HG03095 (cell line): ENCODE results near the gene CLCN5.

Source experiments
- ATAC-seq: cut with Tn5 transposase; IDR thresholded peaks from one replicate; pipeline ENCODE4 v1.9.1; 2021; ENCODE audit warnings: moderate library complexity; ENCODE audit not compliant: unreplicated experiment

CLCN5 gene

GRCh38 chrX:49922291-49923241, at the start of gene CLCN5:
Gene CLCN5, plus strand, starts transcription at chrX:49922596. Its CDS starts 2,703 bp downstream, at chrX:49925299.
- peak; percentile 91 for ATAC-seq

GRCh38 chrX:49876750-49877149, 45.6 kb upstream of the CLCN5 start:
- no peak for ATAC-seq

- no peak for ATAC-seq
Observed at GRCh38 chrX:49877397-49878101, 44.8 kb upstream of the CLCN5 start.

GRCh38 chrX:49878128-49878833, 44.1 kb upstream of the CLCN5 start:
- ATAC-seq, result no peak

- peak; percentile 95 for ATAC-seq
Observed at GRCh38 chrX:49878834-49879655, 43.4 kb upstream of the CLCN5 start, which contains the start of gene USP27X. Gene USP27X, plus strand, starts transcription at chrX:49879484. Its CDS starts 824 bp downstream, at chrX:49880308.

- peak; percentile 3 for ATAC-seq
Observed at GRCh38 chrX:49879656-49880277, 42.6 kb upstream of the CLCN5 start.

GRCh38 chrX:49880668-49881067, 41.7 kb upstream of the CLCN5 start:
- no peak for ATAC-seq

- no peak for ATAC-seq
Observed at GRCh38 chrX:49884290-49884862, 38.0 kb upstream of the CLCN5 start.

GRCh38 chrX:49892542-49892941, 29.9 kb upstream of the CLCN5 start:
- no peak for ATAC-seq

- no peak for ATAC-seq
Observed at GRCh38 chrX:49896951-49897350, 25.4 kb upstream of the CLCN5 start.

GRCh38 chrX:49901048-49901447, 21.3 kb upstream of the CLCN5 start:
- ATAC-seq, result no peak

GRCh38 chrX:49910344-49910743, 12.1 kb upstream of the CLCN5 start:
- no peak for ATAC-seq

GRCh38 chrX:49912086-49912485, 10.3 kb upstream of the CLCN5 start:
- no peak for ATAC-seq

GRCh38 chrX:49912861-49913260, 9.5 kb upstream of the CLCN5 start:
- no peak for ATAC-seq

- ATAC-seq, result peak; percentile 84
Observed at GRCh38 chrX:49915361-49916222, 6.8 kb upstream of the CLCN5 start.

GRCh38 chrX:49919617-49920016, 2.8 kb upstream of the CLCN5 start:
- no peak for ATAC-seq

- ATAC-seq, result no peak
Observed at GRCh38 chrX:49921109-49921508, 1.3 kb upstream of the CLCN5 start.

GRCh38 chrX:49925176-49925575, 2.8 kb downstream of the CLCN5 start:
- ATAC-seq, result no peak

GRCh38 chrX:49930039-49930438, 7.6 kb downstream of the CLCN5 start:
- no peak for ATAC-seq
